HepG2 (cell line): ENCODE measurements around the gene TMEM107. TPM values are rescaled to one million over a fixed set of nuclear protein-coding genes. Genes with fewer than 3 reads are reported as not detected.

Experiments used
- FOXA1 ChIP-seq, 2 experiments: fragments of 450-650 bp in 1 of 2; sonication (generic) in 1 of 2; formaldehyde crosslinking in 1 of 2; IDR thresholded peaks; 2 replicates each; pipeline versions ENCODE4 v1.4.0 to v1.6.1; 2016 to 2020; ENCODE audit warnings: missing genetic modification reagents in 1 of 2
- MYPOP ChIP-seq: sonication (generic); formaldehyde crosslinking; IDR thresholded peaks from 2 replicates; pipeline ENCODE4 v1.8.1; 2023; ENCODE audit warnings: mild to moderate bottlenecking, moderate library complexity, missing genetic modification reagents
- NAIF1 ChIP-seq: sonication (generic); formaldehyde crosslinking; IDR thresholded peaks from 2 replicates; pipeline ENCODE4 v1.5.0; 2020; ENCODE audit warnings: mild to moderate bottlenecking, missing genetic modification reagents, borderline replicate concordance
- PAX8 ChIP-seq: sonication (generic); formaldehyde crosslinking; IDR thresholded peaks from 2 replicates; pipeline ENCODE4 v1.8.0; 2022; ENCODE audit warnings: mild to moderate bottlenecking, missing genetic modification reagents, borderline replicate concordance
- PRDM4 ChIP-seq: sonication (generic); formaldehyde crosslinking; IDR thresholded peaks from 2 replicates; pipeline ENCODE4 v1.9.0; 2021; ENCODE audit warnings: missing genetic modification reagents, borderline replicate concordance
- RORA ChIP-seq: sonication (generic); formaldehyde crosslinking; IDR thresholded peaks from 2 replicates; pipeline ENCODE4 v1.5.0; 2020; ENCODE audit warnings: mild to moderate bottlenecking, missing genetic modification reagents, moderate library complexity
- SP1 ChIP-seq, 2 experiments: fragments of 450-650 bp in 1 of 2; sonication (generic) in 1 of 2; formaldehyde crosslinking in 1 of 2; IDR thresholded peaks; 2 replicates each; pipeline versions ENCODE4 v1.4.0 to v1.6.1; 2016 to 2020; ENCODE audit warnings: missing genetic modification reagents in 1 of 2
- ZFP41 ChIP-seq: sonication (generic); formaldehyde crosslinking; IDR thresholded peaks from 2 replicates; pipeline ENCODE4 v1.4.0; 2020; ENCODE audit warnings: mild to moderate bottlenecking, missing genetic modification reagents, borderline replicate concordance
- ZNF142 ChIP-seq: sonication (generic); formaldehyde crosslinking; IDR thresholded peaks from 2 replicates; pipeline ENCODE4 v1.4.0; 2020; ENCODE audit warnings: missing genetic modification reagents
- ZNF207 ChIP-seq: fragments of 450-650 bp; IDR thresholded peaks from 2 replicates; pipeline ENCODE4 v1.6.1; 2016; ENCODE audit warnings: antibody characterized with exemption, borderline replicate concordance
- ZNF496 ChIP-seq: sonication (generic); formaldehyde crosslinking; IDR thresholded peaks from 2 replicates; pipeline ENCODE4 v1.8.1; 2023; ENCODE audit warnings: mild to moderate bottlenecking, moderate library complexity, missing genetic modification reagents; ENCODE audit not compliant: insufficient replicate concordance
- ZNF562 ChIP-seq: sonication (generic); formaldehyde crosslinking; IDR thresholded peaks from 2 replicates; pipeline ENCODE4 v1.8.0; 2022; ENCODE audit warnings: missing genetic modification reagents, borderline replicate concordance
- ZNF567 ChIP-seq: sonication (generic); formaldehyde crosslinking; IDR thresholded peaks from 2 replicates; pipeline ENCODE4 v1.8.1; 2023; ENCODE audit warnings: mild to moderate bottlenecking, missing genetic modification reagents, borderline replicate concordance
- ZNF780A ChIP-seq: sonication (generic); formaldehyde crosslinking; IDR thresholded peaks from 2 replicates; pipeline ENCODE4 v1.8.0; 2022; ENCODE audit warnings: mild to moderate bottlenecking, missing genetic modification reagents, moderate library complexity
- ZNF790 ChIP-seq: sonication (generic); formaldehyde crosslinking; IDR thresholded peaks from 2 replicates; pipeline ENCODE4 v1.8.0; 2022; ENCODE audit warnings: missing genetic modification reagents, mild to moderate bottlenecking, borderline replicate concordance
- ZNF800 ChIP-seq: sonication (generic); formaldehyde crosslinking; IDR thresholded peaks from 2 replicates; pipeline ENCODE4 v1.4.0; 2020; ENCODE audit warnings: missing genetic modification reagents
- polyA plus RNA-seq, 8 experiments: library from polyadenylated mRNA; depleted of rRNA in 3 of 8; stranded (reverse) in 7 of 8; unstranded in 1 of 8; fragments of >200 nt; fragmentation: Illumina TruSeq in 4 of 8; extraction: Trizol in 4 of 8; gene quantifications; 2 replicates each; pipeline versions ENCODE4 v1.2.1 to v1.2.3, GENCODE V29; 2011 to 2016; ENCODE audit warnings: low read depth in 4 of 8, missing spikeins in 1 of 8, mixed read lengths in 1 of 8; ENCODE audit not compliant: insufficient read depth in 1 of 8
- total RNA-seq, 5 experiments: library from RNA; depleted of rRNA; stranded (reverse); fragments of >200 nt; fragmentation: Illumina TruSeq; extraction: Trizol; gene quantifications; 2 replicates each; pipeline ENCODE4 v1.2.3, GENCODE V29; 2016; ENCODE audit warnings: low read depth in 1 of 5

Gene TMEM107
- total and polyA plus RNA-seq, 2 of the 13 experiments (the other 11 are each of a cell fraction or from before 2014, with no cell fraction given): 7.2 to 15.3 TPM

- TF ChIP-seq MYPOP (peak; percentile 81; the same call in 1 of the 2 replicates), PAX8 (CRISPR knock-in tag) (no peak), ZFP41 (CRISPR knock-in tag) (no peak), ZNF567 (CRISPR knock-in tag) (no peak), FOXA1 (IDR thresholded peaks at IDR 0.05) (no peak), FOXA1 (CRISPR knock-in tag; IDR thresholded peaks at IDR 0.05) (peak; percentile 52), PRDM4 (CRISPR knock-in tag) (peak; percentile 92), RORA (no peak), ZNF790 (no peak; the same call in 1 of the 2 replicates), NAIF1 (CRISPR knock-in tag) (peak; percentile 60; the same call in 1 of the 2 replicates), ZNF562 (no peak; the same call in 1 of the 2 replicates), ZNF780A (CRISPR knock-in tag) (peak; percentile 83; the same call in 1 of the 2 replicates), SP1 (IDR thresholded peaks at IDR 0.05) (no peak), SP1 (CRISPR knock-in tag; IDR thresholded peaks at IDR 0.05) (peak; percentile 87), ZNF800 (CRISPR knock-in tag) (peak; percentile 76; the same call in 1 of the 2 replicates), ZNF207 (no peak), ZNF142 (CRISPR knock-in tag) (peak; percentile 84), ZNF496 (CRISPR knock-in tag) (no peak)
Measured at GRCh38 chr17:8173056-8173870, 2.9 kb downstream of the TMEM107 start (continued).
